NCI-H2227 (cell line): ENCODE data around the gene MBOAT1.
"Not testable (repeated sequence)": the region's sequence is repeated elsewhere in the genome, so short reads cannot be mapped to it uniquely, and the experiment has no call there.

ENCODE experiments used
- DNase-seq: peaks from one replicate; lab custom pipeline; 2025; ENCODE audit not compliant: unreplicated experiment; lab: John Stamatoyannopoulos, UW

Gene MBOAT1

GRCh38 chr6:20212392-20213111, at the start of gene MBOAT1:
MBOAT1 (minus strand) TSS chr6:20212469; CDS start chr6:20212234, 235 bp downstream.
- DNase-seq, result peak; percentile 90

GRCh38 chr6:20261685-20262084, 49.4 kb upstream of the MBOAT1 start:
- no peak for DNase-seq

GRCh38 chr6:20260360-20260759, 48.1 kb upstream of the MBOAT1 start:
- DNase-seq, result no peak

GRCh38 chr6:20259316-20260049, 47.2 kb upstream of the MBOAT1 start:
- no peak for DNase-seq

GRCh38 chr6:20255428-20255827, 43.2 kb upstream of the MBOAT1 start:
- DNase-seq, result no peak

- no peak for DNase-seq
Measured at GRCh38 chr6:20254295-20254694, 42.0 kb upstream of the MBOAT1 start.

GRCh38 chr6:20253021-20253420, 40.8 kb upstream of the MBOAT1 start:
- no peak for DNase-seq

- DNase-seq, result no peak
Measured at GRCh38 chr6:20252311-20252710, 40.0 kb upstream of the MBOAT1 start.

GRCh38 chr6:20251525-20251924, 39.3 kb upstream of the MBOAT1 start:
- DNase-seq, result no peak

- DNase-seq, result no peak
Measured at GRCh38 chr6:20246125-20246524, 33.9 kb upstream of the MBOAT1 start.

- DNase-seq, result not testable (repeated sequence)
Measured at GRCh38 chr6:20244807-20245681, 32.8 kb upstream of the MBOAT1 start.

GRCh38 chr6:20243288-20243687, 31.0 kb upstream of the MBOAT1 start:
- no peak for DNase-seq

GRCh38 chr6:20242397-20242796, 30.1 kb upstream of the MBOAT1 start:
- no peak for DNase-seq

GRCh38 chr6:20241102-20241501, 28.8 kb upstream of the MBOAT1 start:
- DNase-seq, result no peak

GRCh38 chr6:20238688-20239587, 26.7 kb upstream of the MBOAT1 start:
- DNase-seq, result peak; percentile 52

GRCh38 chr6:20237677-20238460, 25.6 kb upstream of the MBOAT1 start:
- DNase-seq, result no peak

GRCh38 chr6:20236909-20237600, 24.8 kb upstream of the MBOAT1 start:
- DNase-seq, result no peak

GRCh38 chr6:20236344-20236743, 24.1 kb upstream of the MBOAT1 start:
- DNase-seq, result no peak

GRCh38 chr6:20235041-20235440, 22.8 kb upstream of the MBOAT1 start:
- no peak for DNase-seq
